NCI-H510A treated with DMSO at 0.1 percent for 48 hours (cell line): ENCODE measurements around the gene NR2C2.
"Not testable (repeated sequence)": the region's sequence is repeated elsewhere in the genome, so short reads cannot be mapped to it uniquely, and the experiment has no call there.

Source experiments
- DNase-seq: peaks from one replicate; lab custom pipeline; 2025; lab: John Stamatoyannopoulos, UW

Gene NR2C2

GRCh38 chr3:14947100-14947885 is at the start of gene NR2C2:
Gene NR2C2, plus strand, starts transcription at chr3:14947583. Its CDS starts 56,332 bp downstream, at chr3:15003915.
- peak; percentile 70 for DNase-seq

GRCh38 chr3:14898929-14899328 is 48.5 kb upstream of the NR2C2 start:
- no peak for DNase-seq

DNA sequence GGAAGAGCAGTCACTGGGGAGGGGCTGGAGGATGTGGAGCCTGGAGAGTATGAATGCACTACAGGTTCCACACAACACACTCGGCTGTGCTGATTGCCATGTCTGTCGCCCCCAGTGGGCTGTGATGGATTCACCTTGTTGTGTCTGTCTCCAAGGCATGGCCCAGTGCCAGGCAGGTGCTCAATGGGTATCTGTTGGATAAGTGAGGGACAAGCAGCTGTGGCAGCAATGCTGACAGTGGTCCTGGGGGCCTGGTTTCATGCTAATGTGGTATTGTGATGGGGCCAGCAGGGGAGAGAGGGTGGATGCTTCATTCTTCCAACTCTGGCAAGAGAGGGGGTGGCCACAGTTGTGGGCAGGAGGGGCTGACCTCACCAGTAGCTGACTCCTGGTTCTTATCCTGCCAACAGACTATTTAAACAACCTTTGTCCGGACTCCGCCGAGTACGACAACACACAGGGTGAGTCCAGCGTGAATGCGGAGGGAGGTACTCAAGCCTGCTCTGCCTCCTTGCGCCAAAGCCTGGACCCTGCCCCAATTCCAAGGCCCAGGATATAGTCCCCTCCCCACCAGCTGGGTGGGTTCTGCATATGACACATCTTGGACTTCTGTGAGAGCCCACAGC is 47.3 kb upstream of the NR2C2 start:
- DNase-seq = no peak

GRCh38 chr3:14900881-14901873 is 46.2 kb upstream of the NR2C2 start:
- no peak for DNase-seq

- no peak for DNase-seq
These were observed 44.7 kb upstream of the NR2C2 start for GRCh38 chr3:14902719-14903118.

DNA sequence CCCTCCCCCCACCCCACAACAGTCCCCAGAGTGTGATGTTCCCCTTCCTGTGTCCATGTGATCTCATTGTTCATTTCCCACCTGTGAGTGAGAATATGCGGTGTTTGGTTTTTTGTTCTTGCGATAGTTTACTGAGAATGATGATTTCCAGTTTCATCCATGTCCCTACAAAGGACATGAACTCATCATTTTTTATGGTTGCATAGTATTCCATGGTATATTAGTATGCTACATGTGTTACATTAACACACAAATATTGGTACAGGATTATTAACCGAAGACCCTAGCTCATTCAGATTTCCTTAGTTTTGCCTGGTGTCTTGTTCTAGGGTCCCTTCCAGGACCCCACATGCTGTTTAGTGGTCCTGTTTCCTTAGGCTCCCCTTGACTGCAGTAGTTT is 43.9 kb upstream of the NR2C2 start:
- not testable (repeated sequence) for DNase-seq

GRCh38 chr3:14905055-14905657 is 42.2 kb upstream of the NR2C2 start:
- no peak for DNase-seq

GRCh38 chr3:14906355-14906971 is 40.9 kb upstream of the NR2C2 start:
- no peak for DNase-seq

DNA sequence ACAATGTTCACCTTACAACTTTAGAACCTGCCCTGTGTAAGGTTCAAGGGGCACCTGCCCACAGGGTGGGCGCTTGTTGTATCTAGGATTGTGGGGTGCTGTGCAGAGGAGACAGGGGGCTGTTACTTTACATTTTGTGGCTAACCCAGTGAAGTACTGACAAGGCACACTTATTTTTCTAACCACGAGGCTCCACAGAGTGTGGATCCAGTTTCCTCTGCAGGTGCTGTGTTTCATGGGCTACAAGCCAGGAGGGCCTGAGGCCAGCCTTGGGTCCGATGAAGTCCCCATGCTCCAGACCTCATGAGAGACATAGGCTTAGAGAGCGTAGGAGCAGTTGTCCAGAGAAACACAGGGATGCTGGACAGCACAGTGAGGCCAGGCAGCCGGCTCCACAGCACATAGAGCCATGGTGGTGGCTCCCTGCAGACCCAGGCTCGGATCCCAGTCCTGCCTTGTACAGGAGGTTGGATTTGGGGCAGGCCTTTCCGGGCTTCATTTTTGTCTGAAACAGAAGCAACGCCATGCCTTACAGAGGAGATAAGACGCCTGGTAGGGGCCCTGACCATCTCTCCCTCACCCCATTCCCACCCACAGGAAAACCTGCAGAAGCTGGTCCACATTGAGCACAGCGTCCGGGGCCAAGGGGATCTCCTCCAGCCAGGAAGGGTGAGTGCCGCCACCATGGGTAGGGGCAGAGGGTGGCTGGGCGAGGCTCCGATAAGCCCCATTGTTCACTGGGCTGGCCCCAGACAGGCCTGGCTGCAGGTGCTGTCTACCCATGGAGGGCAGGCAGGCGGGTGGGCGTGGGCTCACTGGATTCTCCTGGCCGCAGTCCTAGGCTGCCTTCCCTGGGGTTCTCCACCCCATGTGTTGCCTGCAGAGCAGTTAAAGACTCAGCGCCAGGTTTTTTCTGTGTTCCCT is 40.1 kb upstream of the NR2C2 start:
- no peak for DNase-seq

DNA sequence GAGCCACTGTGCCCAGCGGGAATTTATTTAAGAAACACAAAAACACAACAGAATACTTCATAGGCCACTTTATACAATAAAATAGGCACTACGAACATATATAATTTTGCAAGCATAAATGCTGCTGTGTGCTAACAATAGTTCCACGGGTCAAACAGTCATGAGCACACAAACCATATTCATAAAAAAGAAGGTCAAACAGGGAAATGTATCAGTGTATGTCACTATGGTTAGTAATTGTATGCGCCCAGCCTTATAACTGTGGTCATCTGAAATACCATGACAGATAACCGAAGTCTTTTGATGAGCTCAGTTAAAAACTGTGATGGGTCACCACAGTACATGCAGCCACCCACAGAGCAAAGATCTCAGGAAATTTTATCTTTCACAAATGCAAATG is 38.1 kb upstream of the NR2C2 start:
- DNase-seq = no peak

DNA sequence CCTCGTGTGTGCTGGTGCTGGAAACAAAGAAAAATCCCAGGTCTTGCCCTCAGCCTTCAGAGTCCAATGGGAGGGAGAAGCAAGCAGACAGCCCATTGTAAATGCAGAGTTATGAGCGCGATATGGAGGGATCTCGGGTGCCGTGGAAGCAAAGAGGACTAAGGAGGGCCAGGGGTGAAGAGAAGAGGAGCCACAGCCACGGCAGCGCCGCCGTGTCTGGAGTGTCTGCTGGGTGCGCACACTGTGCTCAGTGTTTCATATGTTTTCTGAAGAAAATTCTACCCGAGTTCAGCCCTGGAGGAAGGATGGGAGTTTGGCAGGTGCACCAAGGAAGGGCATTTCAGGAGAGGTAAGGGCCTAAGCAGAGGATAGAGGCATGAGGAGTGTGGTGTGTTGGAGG is 35.7 kb upstream of the NR2C2 start:
- no peak for DNase-seq

DNA sequence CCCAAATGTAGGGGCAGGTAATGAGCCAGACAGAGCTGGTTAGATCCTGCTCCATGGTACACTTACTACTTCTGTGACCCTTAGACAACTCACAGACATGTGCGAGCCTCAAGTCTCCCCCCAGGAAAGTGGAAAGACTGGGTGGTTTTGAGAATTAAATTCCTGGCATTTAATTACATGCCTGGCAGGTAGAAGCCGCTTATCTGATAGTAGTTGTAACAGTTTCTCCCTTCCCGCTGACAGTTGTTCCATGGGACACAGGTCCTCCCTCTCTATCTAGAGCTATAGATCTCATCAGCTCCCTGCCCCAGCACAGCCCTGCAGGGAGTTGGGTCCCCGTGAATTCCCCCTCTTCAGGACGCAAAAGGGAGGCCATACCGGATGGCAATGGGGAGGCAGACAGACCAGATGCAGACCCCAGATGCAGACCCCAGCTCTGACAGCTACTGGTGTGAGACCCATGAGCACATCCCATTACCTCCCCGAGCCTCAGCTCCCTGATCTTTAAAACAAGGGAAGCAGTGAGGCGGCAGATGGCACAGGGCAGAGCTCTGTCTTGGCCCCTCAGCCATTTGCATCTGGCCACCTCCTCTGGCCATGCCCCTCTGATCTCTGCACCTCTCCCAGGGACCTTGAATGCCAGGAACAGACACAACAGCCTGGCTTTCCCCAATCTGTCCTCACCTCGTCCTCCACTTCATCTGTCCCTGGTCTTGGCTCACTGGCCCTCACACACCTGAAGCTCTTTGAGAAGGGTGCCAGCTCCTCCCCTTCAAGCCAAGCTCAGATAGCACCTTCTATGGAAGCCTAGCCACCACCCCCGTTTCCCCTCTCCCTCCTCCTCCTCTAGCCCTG is 34.1 kb upstream of the NR2C2 start:
- DNase-seq = no peak

DNA sequence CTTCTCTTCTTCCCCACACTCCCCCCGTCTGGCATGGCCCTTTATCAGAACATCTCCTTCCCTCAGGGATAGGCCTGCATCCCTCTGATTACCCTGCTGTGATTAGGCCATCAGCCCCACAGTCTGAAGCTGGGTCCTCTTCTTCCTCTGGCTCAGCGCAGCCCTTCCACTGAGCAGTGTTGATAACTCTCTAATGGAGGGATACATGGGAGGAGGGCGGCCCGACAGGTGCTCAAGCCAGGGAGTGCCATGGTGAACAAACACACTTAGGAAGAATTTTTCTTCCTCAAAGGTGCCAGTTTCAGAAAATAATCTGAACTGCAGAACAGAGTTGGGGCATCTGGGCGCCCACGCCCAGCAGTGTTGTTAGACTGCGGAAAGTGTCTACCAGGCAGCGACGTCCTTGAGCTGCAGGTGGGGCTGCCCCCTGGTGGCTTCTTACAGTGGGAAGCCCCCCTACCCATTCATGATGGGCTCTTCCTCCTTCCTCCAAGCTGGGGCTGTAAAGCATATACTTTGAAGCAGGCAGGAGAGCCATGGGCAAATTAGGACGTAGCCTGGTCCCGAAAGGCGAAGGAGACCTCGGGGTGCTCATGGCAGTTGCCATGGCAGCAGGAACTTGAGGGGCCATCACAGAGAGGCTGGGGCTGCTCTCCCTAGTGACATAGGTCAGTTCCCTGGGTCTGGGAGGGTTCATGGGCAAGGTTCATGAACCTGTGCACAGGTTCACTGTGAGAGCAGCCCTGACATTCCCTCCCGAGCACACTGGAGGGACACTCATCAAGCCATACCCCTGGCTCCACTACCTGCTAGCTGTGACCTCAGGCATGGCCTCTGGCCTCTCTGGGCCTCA is 33.2 kb upstream of the NR2C2 start:
- no peak for DNase-seq

GRCh38 chr3:14914779-14915117 is 32.6 kb upstream of the NR2C2 start:
- no peak for DNase-seq

GRCh38 chr3:14915636-14916222 is 31.7 kb upstream of the NR2C2 start:
- no peak for DNase-seq

GRCh38 chr3:14918356-14918860 is 29.0 kb upstream of the NR2C2 start:
- no peak for DNase-seq

DNA sequence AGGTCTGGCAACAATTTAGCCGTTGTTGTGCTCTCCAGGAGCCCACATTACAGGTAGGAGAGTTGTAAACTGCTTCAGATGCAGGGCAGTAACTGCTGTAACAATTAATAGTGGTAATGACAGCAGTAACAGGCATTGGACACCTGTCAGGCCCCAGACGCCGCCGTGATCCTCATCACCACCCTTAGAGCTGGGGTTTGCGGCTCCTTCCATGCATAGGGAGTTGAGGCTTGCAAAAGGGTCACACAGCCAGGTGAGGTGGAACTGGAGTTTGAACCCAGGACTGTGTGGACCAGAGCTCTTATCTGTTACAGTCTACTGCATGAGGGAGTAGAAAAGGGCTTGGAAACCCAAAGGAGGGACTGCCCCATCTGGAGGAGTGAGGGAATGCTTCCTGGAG is 26.8 kb upstream of the NR2C2 start:
- DNase-seq = no peak

GRCh38 chr3:14921034-14921616 is 26.3 kb upstream of the NR2C2 start:
- DNase-seq = peak; percentile 87
